Peyer's patch (tissue), 4 donors: ENCODE results near the gene CAPN1.
"Not testable (repeated sequence)": the region's sequence is repeated elsewhere in the genome, so short reads cannot be mapped to it uniquely, and the experiment has no call there.

Experiments used
- CTCF ChIP-seq, 6 experiments: fragments of 450-650 bp in 4 of 6; fragments of 200-600 bp in 2 of 6; sonication (generic) in 1 of 6; IDR thresholded peaks; one replicate each; pipeline ENCODE4 v1.5.1; 2017 to 2019; ENCODE audit warnings: antibody characterized with exemption in 6 of 6, mild to moderate bottlenecking in 3 of 6, moderate library complexity in 1 of 6
- POLR2A ChIP-seq, 2 donors: fragments of 450-650 bp; IDR thresholded peaks; one replicate each; pipeline ENCODE4 v1.5.1; 2017; ENCODE audit warnings: antibody characterized with exemption in 2 of 2, mild to moderate bottlenecking in 2 of 2, moderate library complexity in 2 of 2

GRCh38 chr11:65238302-65238701 lies 56.6 kb downstream of the CAPN1 start:
- not testable (repeated sequence) for TF ChIP-seq POLR2A, CTCF (IDR thresholded peaks at IDR 0.05)
